Thoracic aorta (tissue), 2 donors: ENCODE measurements around the gene TMEM181. TPM values are rescaled to one million over a fixed set of nuclear protein-coding genes. Genes with fewer than 3 reads are reported as not detected.

ENCODE experiments used
- ATAC-seq: fragments of 150-250 bp; one replicate; pipeline ENCODE4 v1.8.0; 2017; ENCODE audit warnings: low read depth; ENCODE audit not compliant: insufficient number of reproducible peaks, low FRiP score
- DNase-seq: peaks from one replicate; pipeline ENCODE4 v3.0.0-alpha.2; 2020; ENCODE audit warnings: low spot score
- H3K27ac ChIP-seq, 2 donors: fragments of 200-600 bp; sonication (generic); 1 replicate in 1 of 2; 2 replicates in 1 of 2; pipeline ENCODE4 v1.5.1; 2016; ENCODE audit warnings: mild to moderate bottlenecking in 2 of 2, moderate library complexity in 2 of 2
- H3K27me3 ChIP-seq: fragments of 200-600 bp; sonication (generic); replicated peaks from 2 replicates; pipeline ENCODE4 v1.6.0; 2016; ENCODE audit warnings: mild to moderate bottlenecking; ENCODE audit not compliant: insufficient read depth
- H3K36me3 ChIP-seq: fragments of 200-600 bp; sonication (generic); one replicate; pipeline ENCODE4 v1.5.1; 2016
- H3K4me1 ChIP-seq, 2 donors: fragments of 200-600 bp; sonication (generic); 1 replicate in 1 of 2; 2 replicates in 1 of 2; pipeline versions ENCODE4 v1.5.1 to v1.6.0; 2016; ENCODE audit warnings: low read depth in 2 of 2, mild to moderate bottlenecking in 1 of 2; ENCODE audit not compliant: control insufficient read depth in 1 of 2
- H3K4me3 ChIP-seq: fragments of 200-600 bp; sonication (generic); 2 replicates; pipeline ENCODE4 v1.5.1; 2016; ENCODE audit warnings: mild to moderate bottlenecking
- H3K9me3 ChIP-seq: fragments of 200-600 bp; sonication (generic); 2 replicates; pipeline ENCODE4 v1.5.1; 2016
- total RNA-seq, 2 donors: library from RNA; depleted of rRNA; stranded (reverse); fragments of >200 nt; gene quantifications; one replicate each; pipeline versions ENCODE4 v1.1.0 to v1.2.3, GENCODE V29; 2016
- TF ChIP-seq, protein P1 (sequence below): fragments of 200-600 bp; sonication (generic); IDR thresholded peaks from one replicate; pipeline ENCODE4 v1.5.1; 2019; ENCODE audit warnings: antibody characterized with exemption

TMEM181 gene
- total RNA-seq, 2 donors from 2014 or later = 21.4 to 26.3 TPM

DNA sequence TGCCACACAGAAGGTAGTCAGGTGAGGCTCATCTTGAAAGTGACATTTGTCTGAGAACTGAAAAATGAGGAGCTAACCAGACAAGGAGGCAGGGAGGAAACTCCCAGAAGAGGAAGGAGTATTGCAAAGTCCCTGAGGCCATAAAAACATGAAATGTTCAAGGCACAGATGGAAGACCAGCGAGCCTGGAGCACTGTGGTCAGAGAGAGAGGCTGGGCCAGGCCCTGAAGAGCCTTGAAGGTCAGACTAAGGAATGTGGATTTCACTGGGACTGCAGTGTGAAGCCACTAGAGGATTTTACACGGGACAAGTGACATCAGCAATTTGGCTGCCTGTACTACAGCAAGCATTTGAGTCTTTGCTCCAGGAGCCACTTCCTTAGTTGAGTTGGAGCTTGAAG is 21.1 kb upstream of the TMEM181 start:
- no peaks in the 10 kb centered on the region for H3K27me3 ChIP-seq
- H3K9me3 ChIP-seq = no peaks in the 10 kb centered on the region
- H3K27ac ChIP-seq = no peak overlapping the region
- DNase-seq (no peak), ATAC-seq (no peak)
- H3K4me3 ChIP-seq = no peak overlapping the region
- H3K4me1 ChIP-seq = peaks cover 4 to 13% of the 10 kb centered on the region in 2 donors
- H3K36me3 ChIP-seq = no peaks in the 10 kb centered on the region
- TF ChIP-seq, protein P1, sequence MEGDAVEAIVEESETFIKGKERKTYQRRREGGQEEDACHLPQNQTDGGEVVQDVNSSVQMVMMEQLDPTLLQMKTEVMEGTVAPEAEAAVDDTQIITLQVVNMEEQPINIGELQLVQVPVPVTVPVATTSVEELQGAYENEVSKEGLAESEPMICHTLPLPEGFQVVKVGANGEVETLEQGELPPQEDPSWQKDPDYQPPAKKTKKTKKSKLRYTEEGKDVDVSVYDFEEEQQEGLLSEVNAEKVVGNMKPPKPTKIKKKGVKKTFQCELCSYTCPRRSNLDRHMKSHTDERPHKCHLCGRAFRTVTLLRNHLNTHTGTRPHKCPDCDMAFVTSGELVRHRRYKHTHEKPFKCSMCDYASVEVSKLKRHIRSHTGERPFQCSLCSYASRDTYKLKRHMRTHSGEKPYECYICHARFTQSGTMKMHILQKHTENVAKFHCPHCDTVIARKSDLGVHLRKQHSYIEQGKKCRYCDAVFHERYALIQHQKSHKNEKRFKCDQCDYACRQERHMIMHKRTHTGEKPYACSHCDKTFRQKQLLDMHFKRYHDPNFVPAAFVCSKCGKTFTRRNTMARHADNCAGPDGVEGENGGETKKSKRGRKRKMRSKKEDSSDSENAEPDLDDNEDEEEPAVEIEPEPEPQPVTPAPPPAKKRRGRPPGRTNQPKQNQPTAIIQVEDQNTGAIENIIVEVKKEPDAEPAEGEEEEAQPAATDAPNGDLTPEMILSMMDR = no peak

DNA sequence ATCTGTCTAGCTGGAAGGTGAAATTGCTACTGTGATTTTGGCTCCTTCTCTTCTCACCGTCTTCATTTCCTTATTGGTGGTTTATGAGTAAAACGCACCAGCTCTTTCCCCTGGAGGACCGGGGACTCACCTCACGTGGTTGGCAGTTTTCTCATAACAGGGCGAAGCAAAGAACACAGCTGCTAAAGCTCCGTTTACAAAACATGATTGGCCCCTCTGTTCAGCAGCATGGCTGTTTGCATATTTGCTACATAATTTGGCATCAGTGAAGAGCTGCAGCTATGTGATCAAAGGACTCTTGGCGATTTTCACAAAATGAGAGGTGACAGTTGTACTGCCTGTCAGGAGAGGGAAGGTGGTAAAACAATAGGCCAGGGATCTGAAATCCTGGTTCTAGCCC is 20.5 kb upstream of the TMEM181 start:
- TF ChIP-seq, protein P1 = no peak
- Histone ChIP-seq H3K27me3 (no peaks in the 10 kb centered on the region), H3K36me3 (no peaks in the 10 kb centered on the region), H3K4me1 (peaks cover 4 to 13% of the 10 kb centered on the region in 2 donors), H3K27ac (no peak overlapping the region), H3K9me3 (no peaks in the 10 kb centered on the region), H3K4me3 (no peak overlapping the region)
- DNase-seq (no peak), ATAC-seq (no peak)

DNA sequence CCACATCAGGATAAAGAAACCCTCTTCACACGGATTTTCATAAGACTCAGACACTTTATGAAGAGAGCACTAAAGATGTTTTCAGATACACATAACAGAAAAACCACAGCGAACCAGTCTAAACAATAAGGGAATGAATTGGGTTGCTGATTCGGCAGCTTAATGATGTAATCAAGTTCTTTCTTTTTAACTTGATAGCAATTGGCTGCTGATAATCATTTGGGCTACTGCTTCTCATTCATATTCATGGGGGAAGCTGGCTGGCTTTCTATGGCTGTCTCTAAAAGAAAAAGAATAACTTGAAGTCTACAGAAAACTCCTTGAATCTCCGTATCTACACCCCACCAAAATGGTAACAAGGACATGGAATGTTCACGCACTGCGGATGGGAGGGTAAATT is 20.0 kb upstream of the TMEM181 start:
- TF ChIP-seq, protein P1 = no peak
- DNase-seq = no peak
- Histone ChIP-seq H3K27me3 (no peaks in the 10 kb centered on the region), H3K9me3 (no peaks in the 10 kb centered on the region), H3K36me3 (no peaks in the 10 kb centered on the region), H3K4me3 (no peak overlapping the region), H3K4me1 (peaks cover 4 to 13% of the 10 kb centered on the region in 2 donors), H3K27ac (no peak overlapping the region)
- ATAC-seq = no peak

DNA sequence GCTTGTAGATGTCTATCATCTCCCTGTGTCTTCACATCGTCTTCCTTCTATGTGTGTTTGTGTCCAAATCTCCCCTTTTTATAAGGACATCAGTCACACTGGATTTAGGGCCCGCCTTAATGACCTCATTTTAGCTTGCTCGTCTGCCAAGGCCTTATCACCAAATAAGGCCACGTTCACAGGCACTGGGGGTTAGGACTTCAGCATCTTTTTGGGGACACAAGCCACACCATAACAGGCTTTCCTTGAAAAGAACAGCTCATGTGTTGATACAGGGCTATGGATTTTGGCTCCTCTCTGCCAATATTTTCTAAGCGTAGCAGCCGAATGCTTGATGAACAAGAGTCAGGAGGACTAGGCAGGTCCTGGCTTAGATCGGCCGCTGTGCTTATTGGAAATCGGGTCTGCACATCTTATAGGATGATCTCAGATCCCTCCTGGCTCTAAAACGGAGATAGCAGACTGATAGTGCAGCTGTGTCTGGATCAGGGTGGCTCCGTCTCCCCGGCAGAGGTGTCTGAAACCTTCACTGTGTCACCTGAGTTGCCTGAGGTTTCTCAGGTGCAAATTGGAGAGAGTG is 16.2 kb upstream of the TMEM181 start:
- Histone ChIP-seq H3K4me1 (no peaks in the 10 kb centered on the region), H3K4me3 (no peak overlapping the region), H3K36me3 (no peaks in the 10 kb centered on the region), H3K9me3 (no peaks in the 10 kb centered on the region), H3K27me3 (no peaks in the 10 kb centered on the region), H3K27ac (no peak overlapping the region)
- ATAC-seq (no peak), DNase-seq (no peak)
- TF ChIP-seq, protein P1 = no peak

DNA sequence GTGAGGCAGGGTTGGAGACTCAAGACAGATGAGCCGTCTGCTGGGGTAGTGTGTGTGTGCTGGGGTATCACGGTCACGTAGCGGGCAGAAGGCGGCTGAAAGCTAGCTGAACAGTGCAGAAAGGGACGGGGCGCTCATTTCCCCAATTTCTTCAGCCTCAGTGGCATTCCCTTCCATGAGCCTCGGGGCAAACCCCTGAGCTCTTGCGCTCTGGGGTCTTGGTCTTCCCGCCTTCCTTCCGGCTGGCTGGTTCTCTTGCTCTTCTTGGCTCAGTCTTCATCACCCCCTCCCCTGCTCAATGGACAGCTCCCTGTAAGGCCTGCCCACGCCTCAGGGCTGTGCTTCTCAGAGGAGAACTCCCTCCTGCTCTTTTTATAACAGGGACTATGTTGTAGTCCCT is 15.5 kb upstream of the TMEM181 start:
- ATAC-seq = no peak
- no peaks in the 10 kb centered on the region for H3K9me3 ChIP-seq
- no peaks in the 10 kb centered on the region for H3K36me3 ChIP-seq
- H3K4me1 ChIP-seq = no peaks in the 10 kb centered on the region
- H3K4me3 ChIP-seq = no peak overlapping the region
- TF ChIP-seq, protein P1 = no peak
- no peak for DNase-seq
- no peaks in the 10 kb centered on the region for H3K27me3 ChIP-seq
- H3K27ac ChIP-seq = no peak overlapping the region
